Pancreas (tissue), 10 donors: ENCODE results near the gene CD300H. TPM values are rescaled to one million over a fixed set of nuclear protein-coding genes. Genes with fewer than 3 reads are reported as not detected.
A peak's percentile ranks its signal among the peaks of the same experiment; 100 is the strongest.

Experiments
- ATAC-seq, 4 donors: fragments of 200-7000 bp; cut with Tn5 transposase; one replicate each; pipeline versions ENCODE4 v1.8.0 to v1.9.1; 2020; ENCODE audit warnings: mild to moderate bottlenecking in 4 of 4, moderate library complexity in 4 of 4
- DNase-seq, 6 donors: peaks; one replicate each; pipeline ENCODE4 v3.0.0-alpha.2; 2020
- FAIRE-seq: peaks from 2 replicates; lab custom pipeline; 2012; peaks lifted over from hg19 to GRCh38; lab: Jason Lieb, UNC
- H3K27ac ChIP-seq, 4 donors: fragments of 200-600 bp; sonication (generic); 1 replicate in 3 of 4; 2 replicates in 1 of 4; pipeline versions ENCODE4 v1.5.0 to v1.8.0; 2020
- H3K27me3 ChIP-seq, 4 donors: fragments of 200-600 bp; one replicate each; pipeline ENCODE4 v1.8.0; 2021
- H3K36me3 ChIP-seq, 3 donors: fragments of 200-600 bp; sonication (generic) in 1 of 3; one replicate each; pipeline versions ENCODE4 v1.5.0 to v1.8.0; 2020 to 2021
- H3K4me1 ChIP-seq, 3 donors: fragments of 200-600 bp; one replicate each; pipeline ENCODE4 v1.8.0; 2021
- H3K4me3 ChIP-seq, 4 donors: fragments of 200-600 bp; sonication (generic) in 2 of 4; one replicate each; pipeline versions ENCODE4 v1.5.0 to v1.8.0; 2020 to 2021
- H3K9me3 ChIP-seq, 4 donors: fragments of 200-600 bp; one replicate each; pipeline ENCODE4 v1.8.0; 2021
- CTCF ChIP-seq, 4 donors: fragments of 200-600 bp; sonication (generic) in 3 of 4; IDR thresholded peaks; one replicate each; pipeline versions ENCODE4 v1.5.0 to v1.8.0; 2021; ENCODE audit warnings: antibody characterized with exemption in 4 of 4
- WGBS, 2 donors: extraction: QIAGEN DNeasy Blood & Tissue Kit; methylation state at CpG; one replicate each; pipeline ENCODE4 v1.1.7; 2013; 5-methylcytosine and 5-hydroxymethylcytosine counted together
- intact Hi-C, 3 donors: fragments of 100-400 bp; cut with DNase I; formaldehyde crosslinking; loops; one replicate each; pipeline versions ENCODE4 v1.11.1 to v1.14.2; 2022
- polyA plus RNA-seq, 2 donors: library from polyadenylated mRNA; stranded (reverse); fragments of 200-250 nt; gene quantifications; one replicate each; pipeline ENCODE4 v1.2.3, GENCODE V29; 2013
- total RNA-seq, 6 donors: library from RNA; stranded (reverse); fragmentation: NEBNext Ultra II Directional in 4 of 6; extraction: Animal tissue kit (Norgen Biotek cat#: 25700) in 4 of 6; gene quantifications; one replicate each; pipeline versions ENCODE4 v1.2.1 to v1.2.4, GENCODE V29; 2021 to 2023
- donor health status: healthy with polysubstance abuse.
- donor health status: DM: no; HTN: no; CAD: no; lungs with moderate emphysema.
- donor health status: DM: no; HTN: no; CAD: no.
- donor health status: control.
- donor health status: control.
- donor health status: Bipolar disorder and iron deficiency.
- donor health status: DM: yes; HTN: yes; CAD: no.
- donor health status: DM: no; HTN: no; CAD: no.
- donor health status: DM: no; HTN: no; CAD: no.
- donor health status: DM: yes; HTN: yes; CAD: no.

CD300H gene
- total and polyA plus RNA-seq, 8 donors: not detected

DNA sequence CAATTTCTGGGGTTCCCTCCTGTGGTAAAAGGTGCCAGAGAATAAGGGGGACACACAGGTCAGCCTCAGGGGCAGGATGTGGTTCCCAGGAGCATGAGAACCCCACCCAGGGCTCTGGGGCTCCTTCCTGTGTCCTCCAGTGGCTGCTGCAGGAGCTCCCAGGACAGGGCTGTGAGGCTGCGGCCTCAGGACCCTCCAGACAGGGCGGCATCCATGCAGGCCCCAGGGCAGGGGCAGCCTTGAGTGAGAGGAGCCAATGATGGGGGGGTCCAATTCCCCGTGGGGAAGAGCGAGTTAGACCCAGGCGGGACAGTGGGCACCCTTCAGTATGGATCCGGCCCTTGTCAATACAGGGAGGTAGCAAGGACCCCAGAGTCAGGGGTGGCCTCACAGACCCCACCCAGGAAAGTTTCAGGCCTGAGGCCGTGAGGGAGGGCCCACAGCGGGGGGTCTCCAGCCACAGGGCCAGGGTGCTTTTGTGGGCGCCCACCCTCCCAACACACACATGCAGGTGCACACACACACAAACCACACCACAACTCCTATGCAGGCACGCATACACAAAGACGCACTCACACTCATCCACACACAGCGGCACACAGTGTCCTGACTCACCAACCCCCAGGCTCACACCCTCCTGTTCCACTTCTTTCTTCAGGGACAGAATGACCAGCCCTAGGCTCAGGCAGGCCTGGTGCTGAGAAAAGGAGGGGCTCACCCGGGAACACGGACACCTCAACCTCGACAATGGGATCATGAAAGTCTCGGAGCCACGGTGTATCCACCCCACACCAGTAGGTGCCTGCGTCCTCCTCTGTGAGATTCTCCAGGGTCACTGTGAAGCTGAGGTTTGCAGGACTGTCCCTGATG is 23.2 kb downstream of the CD300H start:
- intact Hi-C loops: no loop called here
- FAIRE-seq (no peak), ATAC-seq (no peak), DNase-seq (peak in 1 of 6 donors; percentile 40)
- no peaks in the 10 kb centered on the region for H3K4me1 ChIP-seq
- no peak for TF ChIP-seq CTCF (IDR thresholded peaks at IDR 0.05)
- no peaks in the 10 kb centered on the region for H3K9me3 ChIP-seq
- no peaks in the 10 kb centered on the region for H3K27me3 ChIP-seq
- WGBS, 2 donors: 63 to 69% methylated on average over 18 of the region's 18 CpGs
- H3K27ac ChIP-seq: no peak overlapping the region
- H3K36me3 ChIP-seq: no peaks in the 10 kb centered on the region
- no peak overlapping the region for H3K4me3 ChIP-seq

GRCh38 chr17:74543406-74543805 is 23.9 kb downstream of the CD300H start:
- Histone ChIP-seq H3K9me3 (no peaks in the 10 kb centered on the region), H3K4me3 (no peak overlapping the region), H3K27me3 (no peaks in the 10 kb centered on the region), H3K4me1 (no peaks in the 10 kb centered on the region), H3K27ac (no peak overlapping the region), H3K36me3 (no peaks in the 10 kb centered on the region)
- no peak for FAIRE-seq
- intact Hi-C loops: no loop called here
- ATAC-seq: no peak
- TF ChIP-seq CTCF (IDR thresholded peaks at IDR 0.05): no peak
- no peak for DNase-seq
- WGBS, 2 donors: 50 to 60% methylated on average over 13 to 14 of the region's 14 CpGs

DNA sequence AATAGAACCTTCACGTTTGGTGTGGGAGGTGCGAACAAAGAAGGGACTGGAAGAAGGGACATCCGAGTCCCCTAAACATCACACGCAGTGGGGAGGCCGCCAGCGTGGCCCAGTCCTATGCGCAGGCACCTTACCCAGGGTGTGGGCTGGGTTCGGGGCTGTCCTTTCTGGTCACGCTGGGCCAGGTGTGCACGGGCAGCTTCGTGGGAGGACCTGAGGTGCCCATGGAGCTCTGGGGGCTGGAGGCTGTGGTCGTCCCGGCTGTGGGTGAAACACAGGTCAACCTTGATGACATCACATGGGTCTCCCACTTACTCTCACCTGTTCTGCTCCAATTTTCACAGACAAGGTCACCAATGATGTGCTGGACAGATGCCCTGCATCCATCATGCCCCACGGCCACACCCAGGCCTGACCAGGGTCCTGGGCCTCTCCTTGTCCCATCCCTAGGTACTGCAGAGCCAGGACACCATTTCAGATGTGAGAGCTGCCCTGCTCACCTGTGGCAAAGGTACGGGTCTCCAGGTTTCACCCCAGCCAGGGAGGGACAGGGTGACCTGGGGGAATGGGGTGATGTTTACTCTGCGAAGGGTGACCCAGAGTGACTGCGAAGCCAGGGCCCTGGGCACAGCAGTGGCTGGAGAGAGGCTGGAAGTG is 24.5 kb downstream of the CD300H start:
- Histone ChIP-seq H3K36me3 (no peaks in the 10 kb centered on the region), H3K4me1 (no peaks in the 10 kb centered on the region), H3K4me3 (no peak overlapping the region), H3K27me3 (no peaks in the 10 kb centered on the region), H3K9me3 (no peaks in the 10 kb centered on the region), H3K27ac (no peak overlapping the region)
- peak in 1 of 6 donors; percentile 34 for DNase-seq
- ATAC-seq: no peak
- 63 to 76% methylated on average over 17 of the region's 17 CpGs for WGBS, 2 donors
- intact Hi-C loops: no loop called here
- no peak for TF ChIP-seq CTCF (IDR thresholded peaks at IDR 0.05)
- no peak for FAIRE-seq

GRCh38 chr17:74542166-74542565 is 25.1 kb downstream of the CD300H start:
- no peak for TF ChIP-seq CTCF (IDR thresholded peaks at IDR 0.05)
- H3K36me3 ChIP-seq: no peaks in the 10 kb centered on the region
- H3K4me3 ChIP-seq: no peak overlapping the region
- 57 to 65% methylated on average over 5 of the region's 5 CpGs for WGBS, 2 donors
- intact Hi-C loops: no loop called here
- FAIRE-seq: no peak
- no peak overlapping the region for H3K27ac ChIP-seq
- H3K9me3 ChIP-seq: no peaks in the 10 kb centered on the region
- peak in 1 of 6 donors; percentile 47 for DNase-seq
- ATAC-seq: no peak
- no peaks in the 10 kb centered on the region for H3K27me3 ChIP-seq
- H3K4me1 ChIP-seq: no peaks in the 10 kb centered on the region
